H1 (cell line): ENCODE data around the gene RNF220. TPM values are rescaled to one million over a fixed set of nuclear protein-coding genes. Genes with fewer than 3 reads are reported as not detected.

Experiments used
- ASH2L ChIP-seq: fragments of 200-600, 300-600 bp; sonication (generic); IDR thresholded peaks from one replicate; pipeline ENCODE4 v1.7.1; 2017; ENCODE audit warnings: low read length
- BCL11A ChIP-seq, 2 experiments: IDR thresholded peaks; one replicate each; pipeline ENCODE4 v1.6.1; 2011; ENCODE audit warnings: low read depth in 2 of 2, low read length in 2 of 2, mild to moderate bottlenecking in 2 of 2
- CBX8 ChIP-seq: fragments of 300-800, 300-1000 bp; sonication (generic); IDR thresholded peaks from 2 replicates; pipeline ENCODE4 v1.7.1; 2016; ENCODE audit warnings: low read depth, low read length, borderline replicate concordance
- EGR1 ChIP-seq: IDR thresholded peaks from 2 replicates; pipeline ENCODE4 v1.6.1; 2011; ENCODE audit warnings: low read depth, low read length, borderline replicate concordance
- EP300 ChIP-seq, 2 experiments: IDR thresholded peaks; 1 replicate in 1 of 2; 2 replicates in 1 of 2; pipeline ENCODE4 v1.6.1; 2011 to 2012; ENCODE audit warnings: low read depth in 2 of 2, low read length in 2 of 2, mild to moderate bottlenecking in 2 of 2, borderline replicate concordance in 1 of 2, inconsistent platforms in 1 of 2, moderate library complexity in 1 of 2
- EZH2 ChIP-seq: fragments of 200-600 bp; sonication (generic); IDR thresholded peaks from 2 replicates; pipeline ENCODE4 v1.7.1; 2012; ENCODE audit warnings: low read depth, mild to moderate bottlenecking, moderate library complexity, low read length, inconsistent platforms; ENCODE audit not compliant: severe bottlenecking
- GABPA ChIP-seq: IDR thresholded peaks from 2 replicates; pipeline ENCODE4 v1.6.1; 2011; ENCODE audit warnings: mild to moderate bottlenecking, low read length, moderate library complexity, borderline replicate concordance; ENCODE audit not compliant: insufficient read depth
- HDAC6 ChIP-seq: IDR thresholded peaks from one replicate; pipeline ENCODE4 v1.7.1; 2012; ENCODE audit warnings: low read depth, mild to moderate bottlenecking, inconsistent platforms, low read length, moderate library complexity
- JUN ChIP-seq: IDR thresholded peaks from 2 replicates; pipeline ENCODE4 v1.6.1; 2011; ENCODE audit warnings: low read depth, mild to moderate bottlenecking, improper control_type of control experiment, low read length
- KDM5A ChIP-seq: fragments of 200-600 bp; IDR thresholded peaks from 2 replicates; pipeline ENCODE4 v1.7.1; 2012; ENCODE audit warnings: mild to moderate bottlenecking, low read length, inconsistent platforms, mixed read lengths
- NRF1 ChIP-seq: IDR thresholded peaks from 2 replicates; pipeline ENCODE4 v1.6.1; 2011; ENCODE audit warnings: mild to moderate bottlenecking, low read depth, low read length, improper control_type of control experiment
- POU5F1 ChIP-seq: IDR thresholded peaks from 2 replicates; pipeline ENCODE4 v1.6.1; 2011; ENCODE audit warnings: low read depth, mild to moderate bottlenecking, low read length, moderate library complexity
- RFX5 ChIP-seq: IDR thresholded peaks from 2 replicates; pipeline ENCODE4 v1.6.1; 2011; ENCODE audit warnings: low read depth, low read length, improper control_type of control experiment, borderline replicate concordance
- RNF2 ChIP-seq: fragments of 200-900, 300-1000 bp; sonication (generic); IDR thresholded peaks from 2 replicates; pipeline ENCODE4 v1.7.1; 2016; ENCODE audit warnings: borderline replicate concordance, low read depth, mild to moderate bottlenecking, antibody characterized with exemption, low read length; ENCODE audit not compliant: poor library complexity, severe bottlenecking; ENCODE audit errors: missing control alignments
- SAP30 ChIP-seq: fragments of 300-600 bp; sonication (generic); IDR thresholded peaks from 2 replicates; pipeline ENCODE4 v1.7.1; 2012; ENCODE audit warnings: low read length, moderate library complexity, mild to moderate bottlenecking, inconsistent platforms; ENCODE audit not compliant: insufficient read depth, insufficient replicate concordance
- SP1 ChIP-seq: IDR thresholded peaks from 2 replicates; pipeline ENCODE4 v1.6.1; 2011; ENCODE audit warnings: low read depth, low read length
- TEAD4 ChIP-seq: IDR thresholded peaks from 2 replicates; pipeline ENCODE4 v1.6.1; 2012; ENCODE audit warnings: low read depth, low read length, inconsistent platforms, mixed read lengths
- YY1 ChIP-seq: IDR thresholded peaks from 2 replicates; pipeline ENCODE4 v1.6.1; 2011; ENCODE audit warnings: low read depth, mild to moderate bottlenecking, low read length
- ZNF274 ChIP-seq: IDR thresholded peaks from 2 replicates; pipeline ENCODE4 v1.7.0; 2012; ENCODE audit warnings: low read length, borderline replicate concordance; ENCODE audit errors: extremely low read depth
- polyA plus RNA-seq, 7 experiments: library from polyadenylated mRNA; depleted of rRNA in 3 of 7; stranded (reverse) in 5 of 7; unstranded in 2 of 7; fragments of >200 nt in 5 of 7; fragments of 200-250 nt in 2 of 7; gene quantifications; 1 replicate in 5 of 7; 2 replicates in 1 of 7; 4 replicates in 1 of 7; pipeline versions ENCODE4 v1.2.1 to v1.2.3, GENCODE V29; 2011 to 2013; ENCODE audit warnings: missing spikeins in 2 of 7, mixed read lengths in 2 of 7
- total RNA-seq: library from RNA; stranded (reverse); fragmentation: NEBNext Ultra II Directional; extraction: Animal tissue kit (Norgen Biotek cat#: 25700); gene quantifications from 2 replicates; pipeline ENCODE4 v1.2.1, GENCODE V29; 2021

Gene RNF220
- total and polyA plus RNA-seq, 2 of the 8 experiments (the other 6 are each of a cell fraction or from before 2014, with no cell fraction given): 123 to 160 TPM

DNA sequence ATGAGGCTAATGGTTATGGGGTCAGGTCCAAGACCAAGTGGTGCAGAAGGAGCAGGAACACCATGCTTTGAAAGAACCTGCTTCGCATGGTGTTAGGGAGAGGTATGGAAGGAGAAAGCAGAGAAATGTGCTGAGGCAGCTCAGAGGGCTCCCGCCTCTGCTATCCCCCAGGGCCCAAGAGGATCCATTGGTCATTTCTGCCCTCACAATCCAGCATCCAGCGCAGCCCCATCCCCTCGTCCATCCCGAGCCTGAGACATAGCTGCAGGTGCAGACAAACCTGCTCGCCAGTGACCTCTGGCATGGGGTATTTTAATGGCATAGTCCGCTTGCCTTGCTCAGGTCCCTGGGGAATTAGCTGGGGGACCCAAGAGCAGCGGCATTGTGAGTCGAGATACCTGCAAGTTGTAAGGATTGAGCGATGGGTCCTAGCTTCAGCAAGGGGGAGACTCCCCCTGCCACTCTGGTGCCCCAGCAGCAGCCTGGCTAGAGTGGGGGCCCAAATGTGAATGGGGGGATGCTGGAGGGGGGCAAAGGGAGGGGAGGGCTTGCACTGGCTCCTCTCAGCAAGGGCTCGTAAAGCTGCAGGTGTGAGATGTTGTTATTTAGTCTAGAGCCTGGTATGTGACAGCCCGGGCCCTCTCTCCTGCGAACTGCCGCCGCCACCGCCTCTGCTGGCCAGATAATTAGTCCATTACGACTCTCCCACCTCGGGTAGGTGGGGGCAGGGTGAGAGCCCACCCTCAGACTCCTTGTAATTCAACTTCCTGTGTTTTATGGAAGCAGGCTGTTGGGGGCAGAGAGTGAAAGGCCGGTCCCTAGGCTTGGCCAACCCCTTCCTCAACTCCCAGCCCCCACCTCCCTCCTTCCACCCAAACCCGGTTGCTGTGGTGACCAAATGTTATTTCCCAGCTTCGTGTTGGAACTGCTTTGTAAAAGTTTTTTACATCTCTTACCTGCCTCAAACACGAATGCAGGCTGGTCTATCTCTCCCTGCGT is 118.8 kb downstream of the RNF220 start (continued):
- TF ChIP-seq RFX5 (no peak), POU5F1 (no peak), CBX8 (no peak), EGR1 (no peak), HDAC6 (no peak), RNF2 (no peak), TEAD4 (peak; percentile 77), BCL11A (IDR thresholded peaks at IDR 0.05; ENCODE audit: low read depth in 2 of 2, low read length in 2 of 2) (no peak), GABPA (no peak), ZNF274 (no peak), SP1 (no peak), EP300 (IDR thresholded peaks at IDR 0.05; ENCODE audit: borderline replicate concordance in 1 of 2, low read depth in 2 of 2, low read length in 2 of 2) (no peak), YY1 (no peak), SAP30 (peak; percentile 31), EZH2 (no peak), KDM5A (no peak), NRF1 (no peak), ASH2L (no peak), JUN (no peak)
